ENCODE measurements around the gene SLIT3.
"Not testable (repeated sequence)": the region's sequence is repeated elsewhere in the genome, so short reads cannot be mapped to it uniquely, and the experiment has no call there.

The SLIT3 gene

DNA sequence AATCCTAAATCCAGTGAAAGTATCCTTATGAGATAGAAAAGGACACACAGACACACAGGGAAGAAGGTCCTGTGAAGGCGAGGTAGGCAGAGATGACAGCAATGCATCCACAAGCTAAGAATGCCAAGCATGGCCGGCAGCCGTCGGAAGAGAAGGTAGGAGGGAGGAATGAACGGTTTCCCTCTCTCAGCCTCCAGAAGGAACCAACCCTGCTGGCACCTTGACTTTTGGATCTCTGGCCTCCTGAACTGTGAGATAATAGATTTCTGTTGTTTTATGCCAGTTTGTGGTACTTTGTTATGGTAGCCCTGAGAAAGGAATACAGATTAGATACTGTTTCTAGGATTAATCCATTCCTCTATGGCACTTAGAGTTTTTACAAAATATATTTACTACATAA is 645.6 kb downstream of the SLIT3 start:
- DNase-seq, result no peak

DNA sequence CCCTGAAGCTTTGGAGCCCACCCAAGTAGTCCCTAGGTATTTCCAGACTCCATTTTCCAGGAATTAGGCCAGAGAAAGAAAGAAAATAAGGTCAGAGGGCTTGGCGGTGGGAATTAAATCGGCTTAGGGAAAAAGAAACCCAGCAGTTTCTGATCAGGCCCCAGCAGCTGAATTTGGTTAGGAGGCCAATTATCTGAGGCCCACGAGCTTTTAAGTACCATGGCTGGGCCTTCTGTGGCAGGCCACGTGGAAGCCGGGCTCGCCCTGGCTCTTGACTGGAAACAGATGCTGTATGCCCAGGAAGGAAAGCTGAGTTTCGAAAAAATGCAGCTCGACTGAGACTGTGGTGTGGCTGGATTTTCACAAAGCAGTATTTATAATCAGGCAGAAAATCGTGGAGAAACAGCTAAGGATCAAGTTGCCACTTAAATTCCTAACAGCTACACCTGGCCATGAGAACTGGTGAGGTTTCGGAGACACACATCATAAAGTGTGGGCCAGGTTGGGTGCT is 646.7 kb downstream of the SLIT3 start:
- DNase-seq, result no peak

DNA sequence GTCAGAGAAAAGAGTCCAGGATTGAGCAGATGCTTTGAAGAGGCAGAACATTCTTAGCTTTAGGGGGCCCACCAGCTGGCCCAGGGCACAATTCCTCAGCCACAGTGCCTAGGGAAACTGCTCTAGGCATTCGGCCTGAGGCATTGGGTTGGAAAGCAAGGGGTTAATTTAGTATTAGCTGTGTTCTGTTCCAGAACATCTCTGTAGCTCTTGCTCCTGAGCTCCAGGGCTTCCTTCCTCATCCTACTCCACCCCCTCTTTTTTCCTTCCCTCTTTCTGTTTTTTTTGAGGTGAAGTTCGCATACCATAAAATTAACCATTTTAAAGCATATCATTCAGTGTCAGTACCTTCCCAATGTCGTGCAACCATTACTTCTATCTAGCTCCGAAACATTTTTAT is 647.3 kb downstream of the SLIT3 start:
- no peak for DNase-seq

DNA sequence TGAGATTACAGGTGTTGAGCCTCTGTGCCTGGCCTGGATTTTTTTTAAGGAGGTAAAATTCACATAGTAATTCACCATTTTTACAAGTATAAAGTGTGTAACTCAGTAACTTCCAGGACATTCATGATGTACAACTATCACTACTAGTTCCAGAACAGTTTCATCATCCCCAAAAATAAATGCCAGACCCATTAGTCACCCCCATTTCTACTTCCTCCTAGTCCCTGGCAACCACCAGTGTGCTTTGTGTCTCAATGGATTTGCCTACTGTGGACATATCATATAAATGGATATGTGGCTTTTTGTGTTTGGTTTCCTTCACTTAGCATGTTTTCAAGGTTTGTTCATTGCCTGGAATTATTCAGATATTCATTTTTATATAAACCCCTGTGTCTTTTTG is 649.3 kb downstream of the SLIT3 start:
- peak in 1 of 2 experiments; percentile 9 for DNase-seq

DNA sequence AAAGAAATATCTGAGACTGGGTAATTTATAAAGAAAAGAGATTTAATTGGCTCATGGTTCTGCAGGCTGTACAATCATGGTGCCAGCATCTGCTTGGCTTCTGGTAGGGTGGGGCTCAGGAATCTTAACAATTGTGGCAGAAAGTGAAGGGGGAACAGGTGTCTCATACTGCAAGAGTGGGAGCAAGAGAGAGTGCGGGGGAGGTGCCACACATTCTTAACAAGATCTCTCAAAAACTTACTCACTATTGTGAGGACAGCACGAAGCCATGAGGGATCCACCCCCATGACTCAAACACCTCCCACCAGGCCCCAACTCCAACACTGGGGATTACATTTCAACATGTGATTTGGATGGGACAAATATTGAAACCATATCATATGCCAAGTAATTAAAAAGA is 651.6 kb downstream of the SLIT3 start:
- DNase-seq, result no peak

DNA sequence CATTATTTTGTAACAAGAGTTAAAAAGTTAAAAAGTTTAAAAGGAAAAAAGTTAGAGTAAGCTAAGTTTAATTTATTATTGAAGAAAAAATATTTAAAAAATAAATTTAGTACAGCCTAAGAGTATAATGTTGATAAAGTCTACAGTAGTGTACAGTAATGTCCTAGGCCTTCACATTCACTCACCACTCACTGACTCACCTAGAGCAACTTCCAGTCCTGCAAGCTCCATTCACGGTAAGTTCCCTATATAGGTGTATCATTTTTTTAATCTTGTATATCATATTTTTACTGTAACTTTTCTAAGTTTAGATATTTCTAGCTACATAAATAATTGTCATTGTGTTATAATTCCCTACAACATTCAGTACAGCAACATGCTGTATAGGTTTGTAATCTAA is 652.4 kb downstream of the SLIT3 start:
- no peak for DNase-seq

DNA sequence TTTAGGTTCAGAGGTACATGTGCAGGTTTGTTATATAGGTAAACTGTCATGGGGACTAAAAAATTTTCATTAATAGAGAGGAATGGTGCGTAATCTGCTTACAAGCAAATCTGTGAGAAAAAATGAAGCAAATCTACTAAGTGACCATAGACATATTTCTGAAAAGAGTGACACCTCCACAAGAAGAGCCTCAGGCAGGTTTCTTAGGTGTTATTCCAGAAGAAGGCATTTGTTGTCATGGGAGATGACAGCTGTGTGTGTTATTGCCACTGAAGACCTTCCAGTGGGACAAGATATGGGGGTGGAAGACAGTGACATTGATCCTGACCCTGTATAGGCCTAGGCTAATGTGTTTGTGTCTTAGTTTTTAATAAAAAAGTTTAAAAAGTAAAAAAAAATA is 652.9 kb downstream of the SLIT3 start:
- DNase-seq, result no peak

DNA sequence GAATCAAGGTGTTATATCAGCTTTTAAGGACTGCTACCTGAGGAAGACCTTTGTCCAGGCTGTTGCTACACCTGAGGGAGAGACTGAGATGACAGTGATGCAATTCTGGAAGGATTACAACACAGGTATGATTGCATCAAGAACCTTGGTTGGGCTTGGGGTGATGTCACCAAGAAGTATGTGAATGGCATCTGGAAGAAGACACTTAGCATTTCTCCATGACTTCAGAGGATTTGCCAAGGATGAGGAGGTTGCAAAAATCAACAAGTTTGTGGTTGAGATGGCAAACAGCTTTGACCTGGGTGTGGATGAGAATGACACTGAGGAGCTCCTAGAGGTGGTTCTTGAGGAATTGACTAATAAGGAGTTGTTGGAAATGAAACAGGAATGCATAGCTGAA is 653.9 kb downstream of the SLIT3 start:
- DNase-seq, result no peak

DNA sequence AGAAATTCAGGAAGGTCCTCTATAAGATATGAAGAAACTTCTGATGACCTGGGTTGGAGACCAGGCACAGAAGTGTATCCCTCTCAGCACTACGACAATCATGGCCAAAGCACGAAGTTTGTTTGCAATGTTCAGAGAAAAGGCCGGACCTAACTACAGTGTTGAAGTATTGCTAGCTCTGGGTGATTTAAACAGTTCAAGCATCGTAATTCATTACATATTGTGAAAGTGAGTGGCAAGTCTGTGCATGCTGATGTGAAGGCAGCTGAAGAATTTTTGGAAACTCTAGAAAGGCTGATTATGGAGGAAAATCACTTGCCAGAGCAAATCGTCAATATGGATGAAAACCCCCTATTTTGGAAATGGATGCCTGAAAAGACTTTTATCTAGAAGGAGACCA is 654.6 kb downstream of the SLIT3 start:
- DNase-seq, result no peak

DNA sequence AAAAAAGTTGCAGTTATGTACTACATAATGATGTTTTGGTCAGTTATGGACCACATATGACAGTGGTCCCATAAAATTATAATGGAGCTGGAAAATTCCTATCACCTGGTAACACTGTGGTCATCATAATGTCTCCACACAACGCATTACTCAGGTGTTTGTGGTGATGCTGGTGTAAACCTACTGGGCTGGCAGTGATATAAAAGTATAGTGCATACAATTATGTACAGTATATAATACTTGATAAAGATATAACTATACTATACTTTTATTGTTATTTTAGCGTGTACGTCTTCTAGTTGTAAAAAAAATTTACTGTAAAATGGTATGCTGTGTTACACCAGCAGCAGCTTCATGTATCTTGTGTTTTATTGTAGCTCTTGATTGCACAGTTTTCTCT is 655.7 kb downstream of the SLIT3 start:
- no peak for DNase-seq

DNA sequence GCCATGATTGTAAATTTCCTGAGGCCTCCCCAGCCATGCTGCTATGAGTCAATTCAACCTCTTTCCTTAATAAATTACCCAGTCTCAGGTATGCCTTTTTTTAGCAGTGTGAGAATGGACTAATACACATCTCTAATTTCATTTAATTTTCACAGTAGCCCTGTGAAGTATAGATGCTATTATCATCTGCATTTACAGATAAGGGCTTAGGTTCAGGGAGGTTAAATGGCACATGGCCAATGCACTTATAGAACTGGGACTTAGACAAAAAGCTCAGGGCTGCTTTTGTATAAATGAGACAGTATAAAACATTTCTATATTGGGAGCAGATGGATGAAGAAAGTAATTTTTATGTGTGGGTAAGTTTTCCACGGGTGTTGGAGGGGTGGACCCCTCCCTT is 658.9 kb downstream of the SLIT3 start:
- DNase-seq, result no peak

DNA sequence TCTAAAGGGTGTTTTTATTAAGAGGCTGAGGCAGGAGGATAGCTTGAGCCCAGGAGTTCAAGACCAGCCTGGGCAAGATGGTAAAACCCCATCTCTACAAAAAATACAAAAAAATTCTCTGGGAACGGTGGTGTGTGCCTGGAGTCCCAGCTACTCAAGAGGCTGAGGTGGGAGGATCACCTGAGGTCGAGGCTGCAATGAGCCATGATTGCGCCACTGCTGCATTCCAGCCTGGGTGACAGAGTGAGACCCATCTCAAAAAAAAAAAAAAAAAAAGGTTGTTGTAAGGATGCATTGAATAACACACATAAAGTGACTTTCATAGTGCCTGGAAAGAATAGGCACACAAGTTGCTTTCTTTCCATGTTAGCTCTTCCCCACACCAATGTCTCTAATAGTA is 662.1 kb downstream of the SLIT3 start:
- DNase-seq, result not testable (repeated sequence)

DNA sequence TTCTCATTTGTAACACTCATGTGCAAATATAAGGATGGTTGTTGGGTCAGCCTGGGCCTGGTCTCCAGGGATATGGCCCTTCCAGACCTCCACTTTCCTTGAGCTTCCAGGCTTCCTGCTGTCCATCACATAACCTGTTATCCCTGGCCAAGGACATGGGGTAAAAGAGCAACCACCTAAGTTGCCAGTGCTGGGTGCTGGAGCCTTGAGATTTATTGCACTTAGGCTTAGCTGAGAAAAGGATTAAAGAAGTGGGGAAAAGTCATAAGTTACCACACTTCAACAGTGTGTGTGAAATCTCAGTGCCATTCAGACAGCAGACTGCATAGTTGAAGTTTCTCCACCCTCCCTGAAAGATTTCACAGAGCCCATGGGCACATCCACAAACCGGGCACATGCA is 663.1 kb downstream of the SLIT3 start:
- no peak for DNase-seq

DNA sequence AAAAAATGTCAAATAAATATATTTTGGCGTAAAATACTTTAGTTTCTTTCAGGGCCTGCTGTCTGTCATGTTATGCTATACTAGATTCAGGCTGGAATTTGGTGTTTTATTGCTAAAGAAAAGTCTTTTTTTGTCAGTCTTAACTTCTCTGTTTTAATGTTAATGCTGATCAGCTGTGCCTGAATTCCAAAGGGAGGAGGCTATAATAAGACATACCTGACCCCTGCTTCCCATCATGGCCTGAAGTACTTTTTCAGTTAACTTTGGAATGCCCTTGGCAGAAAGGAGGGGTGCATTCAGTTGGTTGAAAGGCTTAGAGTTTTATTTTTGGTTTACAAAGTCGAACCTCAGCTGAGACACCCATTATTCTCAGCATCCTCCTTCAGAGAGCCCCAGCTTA is 663.7 kb downstream of the SLIT3 start:
- DNase-seq, result no peak

DNA sequence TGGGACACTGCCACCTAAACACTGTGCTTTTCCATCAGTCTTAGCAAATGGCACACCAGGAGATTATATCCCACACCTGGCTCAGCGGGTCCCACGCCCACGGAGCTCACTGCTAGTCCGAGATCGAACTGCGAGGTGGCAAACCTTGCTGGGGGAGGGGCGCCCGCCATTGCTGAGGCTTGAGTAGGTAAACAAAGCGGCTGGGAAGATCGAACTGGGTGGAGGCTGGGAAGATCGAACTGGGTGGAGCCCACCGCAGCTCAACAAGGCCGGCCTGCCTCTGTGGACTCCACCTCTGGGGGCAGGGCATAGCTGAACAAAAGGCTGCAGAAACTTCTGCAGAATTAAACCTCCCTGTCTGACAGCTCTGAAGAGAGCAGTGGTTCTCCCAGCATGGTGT is 670.0 kb downstream of the SLIT3 start:
- not testable (repeated sequence) for DNase-seq

DNA sequence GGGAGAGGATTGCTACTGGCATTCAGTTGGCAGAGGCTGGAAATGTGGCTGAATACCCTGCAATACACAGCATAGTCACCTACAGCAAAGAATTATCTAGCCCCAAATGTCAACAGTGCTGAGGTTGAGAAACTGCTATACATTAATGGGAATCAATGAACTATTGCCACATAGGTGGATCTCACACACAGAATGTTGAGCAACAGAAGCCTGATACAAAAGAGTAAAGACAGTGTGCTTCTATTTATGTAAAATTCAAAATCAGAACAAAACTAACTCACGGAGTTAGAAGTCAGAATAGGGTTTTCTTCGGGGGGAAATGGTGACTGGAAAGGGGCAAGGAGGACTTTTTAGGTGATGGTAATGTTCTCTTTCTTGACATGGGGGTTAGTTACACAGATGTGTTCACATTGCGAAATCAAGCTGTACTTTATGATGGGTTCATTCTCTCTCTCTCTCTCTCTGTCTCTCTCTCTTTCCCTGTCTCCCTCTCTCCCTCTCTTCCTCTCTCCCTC is 676.0 kb downstream of the SLIT3 start:
- no peak for DNase-seq

DNA sequence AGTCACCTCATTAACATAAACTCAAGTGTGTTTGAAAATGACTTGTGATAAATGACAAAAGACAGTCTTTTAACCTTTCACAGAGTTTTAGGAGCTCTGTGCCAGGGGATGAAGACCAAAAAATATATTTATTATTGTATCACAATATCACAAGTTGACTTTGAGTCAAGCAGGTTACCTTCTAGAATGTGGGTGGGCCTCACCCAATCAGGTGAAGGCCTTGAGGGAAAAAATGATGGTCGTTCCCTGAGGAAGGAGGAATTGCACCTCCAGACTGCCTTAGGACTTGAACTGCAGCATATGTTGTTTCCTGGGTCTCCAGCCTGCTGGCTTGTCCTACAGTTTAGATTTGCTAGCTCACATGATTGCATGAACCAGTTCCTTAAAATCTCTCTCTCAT is 680.1 kb downstream of the SLIT3 start:
- no peak for DNase-seq

DNA sequence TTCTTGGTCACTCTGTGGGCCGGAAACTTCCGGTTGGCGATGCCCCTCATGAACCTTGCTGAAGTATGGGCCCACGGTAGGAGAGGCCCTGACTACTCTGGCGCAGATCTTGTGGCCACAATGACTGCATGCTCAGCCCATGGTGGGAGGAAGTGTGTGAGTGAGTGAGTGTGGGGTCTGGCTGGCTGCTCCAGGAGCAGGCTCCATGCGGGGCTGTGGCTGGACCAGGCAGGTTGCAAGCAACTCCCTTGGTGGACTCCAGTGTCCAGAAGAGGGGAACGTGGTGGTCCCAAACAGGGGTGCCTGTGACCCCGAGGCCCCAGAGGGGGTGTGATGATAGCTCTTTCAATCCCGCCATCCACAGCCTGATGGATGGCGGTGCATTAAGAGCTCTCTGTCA is 686.3 kb downstream of the SLIT3 start:
- DNase-seq, result no peak

DNA sequence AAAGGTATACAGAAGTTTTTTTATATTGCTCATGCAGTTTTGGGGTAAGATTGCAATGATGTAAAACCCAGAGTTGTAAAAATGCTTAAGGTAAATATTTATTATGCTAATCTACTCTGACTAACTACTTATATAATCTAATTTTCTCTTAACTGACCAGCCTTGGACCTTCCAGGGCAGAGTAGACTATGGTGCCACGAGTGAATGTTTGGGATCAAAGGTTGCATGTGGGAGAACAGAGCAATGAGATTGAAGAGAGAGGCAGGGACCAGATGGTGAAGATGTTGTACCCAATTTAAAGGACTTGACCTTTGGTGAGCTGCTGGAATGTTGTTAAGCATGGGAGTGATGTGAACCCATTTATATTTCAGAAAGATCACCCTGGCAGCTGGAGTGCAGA is 686.9 kb downstream of the SLIT3 start:
- DNase-seq, result no peak

DNA sequence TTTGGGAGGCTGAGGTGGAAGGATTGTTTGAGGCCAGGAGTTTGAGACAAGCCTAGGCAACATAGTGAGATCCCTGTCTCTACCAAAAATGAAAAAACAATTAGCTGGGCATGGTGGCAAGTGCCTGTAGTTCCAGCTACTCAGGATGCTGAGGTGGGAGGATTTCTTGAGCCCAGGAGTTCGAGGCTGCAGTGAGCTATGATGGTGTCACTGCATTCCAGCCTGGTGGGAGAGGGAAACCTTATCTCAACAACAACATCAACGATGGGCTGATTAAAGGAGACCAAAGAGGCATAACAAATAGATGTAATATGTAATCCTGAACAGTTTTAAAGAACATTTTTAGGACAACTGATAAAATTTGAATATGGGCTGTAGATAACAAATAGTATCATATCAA is 687.5 kb downstream of the SLIT3 start:
- no peak for DNase-seq

DNA sequence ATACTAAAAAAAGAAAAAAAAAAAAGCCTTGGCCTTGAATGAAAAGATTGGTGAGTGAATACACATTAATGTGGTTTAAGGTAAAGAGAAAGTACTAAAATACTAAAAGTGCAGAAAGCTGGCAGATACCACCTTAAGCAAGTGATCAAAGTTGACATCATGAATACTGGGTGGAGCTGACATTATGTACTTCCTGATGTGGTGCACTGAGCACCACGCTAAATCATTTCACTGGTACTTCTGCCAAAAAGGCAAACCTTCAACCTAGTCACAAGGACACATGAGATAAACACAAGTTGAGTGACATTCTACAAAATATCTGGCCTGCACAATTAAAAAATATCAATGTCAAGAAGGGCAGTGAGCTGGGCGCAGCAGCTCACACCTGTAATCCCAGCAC is 687.9 kb downstream of the SLIT3 start:
- DNase-seq, result no peak

DNA sequence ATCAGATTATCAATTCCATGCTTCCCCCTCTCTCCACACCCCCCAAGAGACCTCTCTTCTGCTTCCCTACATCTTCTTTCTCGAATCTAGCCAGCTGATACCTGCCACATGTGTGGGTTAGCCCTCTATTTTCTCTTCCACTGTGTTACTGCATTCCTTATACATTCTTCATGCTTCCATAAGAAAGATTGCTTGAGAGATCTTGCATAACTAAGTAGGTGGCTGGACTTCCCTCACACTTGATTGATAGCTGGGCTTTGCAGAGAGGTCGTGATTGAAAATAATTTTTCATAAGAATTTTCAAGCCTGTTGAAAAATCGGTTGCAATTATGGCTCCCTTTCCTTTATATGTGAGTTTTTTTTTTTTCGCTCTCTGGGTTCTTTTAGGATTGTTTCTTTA is 688.8 kb downstream of the SLIT3 start:
- DNase-seq, result no peak

Measured in Kasumi-1 (cell line).